Activated CD8-positive, alpha-beta memory T cell treated with anti-CD3 and anti-CD28 coated beads, Interleukin-2, amount 10 ng/mL, durations not matched to agents 7 days and 5 days (primary cell): Measurements from ENCODE around the gene USP2. TPM values are rescaled to one million over a fixed set of nuclear protein-coding genes. Genes with fewer than 3 reads are reported as not detected.

Experiments
- ATAC-seq: fragments of 150-1000 bp; cut with Tn5 transposase; one replicate; pipeline ENCODE4 v1.10.0; 2021; ENCODE audit warnings: moderate library complexity
- CTCF ChIA-PET: fragments of 350-600 bp; sonication (Branson Sonifier 250); formaldehyde crosslinking; loops from one replicate; lab custom pipeline; 2021; ENCODE audit warnings: antibody characterized with exemption; lab: Charles Lee
- DNase-seq: peaks from one replicate; pipeline ENCODE4 v3.0.0-alpha.2; 2020
- H3K27ac Mint-ChIP-seq: one replicate; pipeline ENCODE4 v1.8.0; 2021; ENCODE audit warnings: mild to moderate bottlenecking, mixed read lengths
- H3K27me3 Mint-ChIP-seq: one replicate; pipeline ENCODE4 v1.8.0; 2021; ENCODE audit warnings: mixed read lengths
- H3K36me3 Mint-ChIP-seq: one replicate; pipeline ENCODE4 v1.8.0; 2021; ENCODE audit warnings: mild to moderate bottlenecking, mixed read lengths
- H3K4me1 Mint-ChIP-seq: one replicate; pipeline ENCODE4 v1.8.0; 2021; ENCODE audit warnings: mixed read lengths
- H3K4me3 Mint-ChIP-seq: one replicate; pipeline ENCODE4 v1.8.0; 2021; ENCODE audit warnings: mild to moderate bottlenecking, moderate library complexity, mixed read lengths
- H3K9me3 Mint-ChIP-seq: one replicate; pipeline ENCODE4 v1.8.0; 2022; ENCODE audit warnings: low read depth, mixed read lengths
- total RNA-seq, 2 experiments: library from RNA; stranded (reverse); gene quantifications; one replicate each; pipeline ENCODE4 v1.2.3, GENCODE V29; 2021

USP2 gene
- total RNA-seq, 2 experiments from 2014 or later = 0.28 to 0.76 TPM

DNA sequence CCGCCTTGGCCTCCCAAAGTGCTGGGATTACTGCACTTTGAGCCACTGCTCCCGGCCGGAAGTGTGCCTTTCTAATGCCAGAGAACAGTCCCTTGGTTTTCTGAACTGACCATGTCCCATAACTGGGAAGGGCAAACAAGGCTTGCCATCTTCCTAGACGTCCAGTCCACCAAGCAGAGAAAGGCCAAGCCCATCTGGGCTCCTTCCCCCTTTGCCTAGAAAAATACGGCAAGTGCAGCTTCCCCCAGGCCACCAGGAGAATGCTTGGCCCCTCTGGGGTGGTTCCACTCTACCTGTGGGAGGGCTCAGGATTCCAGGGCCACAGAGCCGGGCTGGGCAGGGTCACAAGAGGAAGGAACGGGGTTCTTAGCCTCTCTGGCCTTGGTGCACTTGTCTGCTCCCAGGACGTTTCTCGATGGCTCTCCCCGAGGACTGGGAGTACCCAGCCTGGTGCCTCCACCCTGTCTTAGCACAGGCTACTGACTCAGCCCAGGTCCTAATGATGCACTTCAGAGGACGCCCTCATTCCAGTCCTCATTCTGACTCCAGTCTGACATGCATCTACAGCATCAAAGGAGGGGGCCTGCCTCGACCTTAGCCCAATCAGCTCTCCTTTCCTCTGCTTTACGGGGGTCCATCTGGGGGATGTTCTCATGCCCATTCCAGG is 1.2 kb downstream of the USP2 start:
- Mint-ChIP-seq H3K4me1 (peaks cover 9% of the 10 kb centered on the region), H3K4me3 (no peak overlapping the region), H3K36me3 (no peaks in the 10 kb centered on the region), H3K9me3 (no peaks in the 10 kb centered on the region), H3K27me3 (peaks cover 7% of the 10 kb centered on the region), H3K27ac (no peak overlapping the region)
- CTCF ChIA-PET = interaction anchor here (0.7 to 18.1 kb wide), 9 partner anchors 10 to 220 kb away, joined by 3 to 318 read pairs (median 13); partner anchors contain the start of gene C1QTNF5
- DNase-seq = no peak
- ATAC-seq = no peak

DNA sequence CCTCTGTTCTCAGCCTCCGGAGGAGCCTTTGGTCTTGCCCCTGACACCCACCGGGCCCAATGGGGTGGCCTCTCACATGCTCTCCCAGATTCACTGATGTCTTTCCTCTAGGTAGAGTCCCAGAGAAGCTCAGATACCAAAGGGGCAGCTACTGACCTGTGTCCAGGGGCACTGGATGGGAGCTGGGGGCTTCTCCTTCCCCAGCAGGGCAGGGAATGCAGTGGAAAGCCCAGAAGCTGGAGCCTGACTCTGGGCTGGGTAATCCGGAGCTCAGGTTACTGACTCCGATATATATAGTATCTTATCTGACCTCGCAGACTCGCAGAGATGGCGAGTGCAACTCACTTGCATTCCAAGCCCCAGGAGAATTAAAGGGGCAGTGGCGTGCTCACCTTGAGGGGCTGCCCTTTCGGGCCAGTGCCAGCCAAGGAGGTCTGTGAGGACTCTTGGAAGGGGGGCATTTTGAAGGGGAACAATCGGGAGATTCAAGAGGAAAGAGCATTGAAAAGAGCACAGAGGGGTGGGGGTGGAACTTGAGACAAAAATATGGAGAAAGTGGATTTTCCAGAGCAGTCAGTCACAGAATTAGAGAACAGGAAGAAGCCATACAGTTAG is 2.5 kb downstream of the USP2 start:
- Mint-ChIP-seq H3K27ac (no peak overlapping the region), H3K27me3 (peaks cover 7% of the 10 kb centered on the region), H3K4me3 (no peak overlapping the region), H3K4me1 (peaks cover 12% of the 10 kb centered on the region), H3K36me3 (no peaks in the 10 kb centered on the region), H3K9me3 (no peaks in the 10 kb centered on the region)
- no peak for ATAC-seq
- no peak for DNase-seq
- CTCF ChIA-PET = interaction anchor here (1.0 to 18.1 kb wide), 5 partner anchors 9 to 95 kb away, joined by 3 to 318 read pairs (median 32); partner anchors contain the start of gene C1QTNF5

DNA sequence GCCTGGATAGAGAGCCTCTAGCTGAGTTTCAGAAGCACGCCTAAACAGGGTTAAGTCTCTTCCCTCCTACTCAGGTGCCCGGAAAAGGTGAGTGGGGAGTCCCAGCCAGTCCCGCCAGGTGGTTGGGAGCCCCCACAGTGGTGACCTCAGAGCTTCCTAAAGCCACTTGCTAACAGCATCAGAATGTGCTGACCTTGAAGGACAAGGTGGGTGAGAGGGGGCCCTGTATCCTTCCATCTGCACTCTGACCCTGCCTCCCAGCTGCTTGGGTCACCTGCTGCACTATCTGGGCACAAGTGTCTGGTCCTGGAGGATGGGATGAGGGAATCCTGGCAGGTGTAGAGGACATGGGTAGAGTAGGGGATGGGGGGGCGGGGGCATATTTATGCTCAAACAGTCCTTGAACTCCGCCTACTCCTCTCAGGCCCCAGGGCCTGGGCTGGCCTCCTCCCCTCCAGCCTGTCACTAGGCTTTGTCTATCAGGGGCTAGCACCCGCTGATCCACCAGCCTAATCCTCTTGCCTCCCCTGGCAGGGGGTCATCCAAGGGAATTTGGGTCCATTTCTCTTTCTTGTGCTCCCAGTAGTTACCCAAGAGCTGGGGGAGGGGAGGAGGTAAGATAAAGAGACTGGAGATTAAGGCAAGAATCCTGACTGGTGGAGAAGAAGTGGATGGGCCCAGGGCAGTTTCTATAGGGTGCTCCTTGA is 3.4 kb downstream of the USP2 start:
- Mint-ChIP-seq H3K9me3 (no peaks in the 10 kb centered on the region), H3K4me3 (no peak overlapping the region), H3K4me1 (peaks cover 20% of the 10 kb centered on the region), H3K36me3 (no peaks in the 10 kb centered on the region), H3K27me3 (peaks cover 7% of the 10 kb centered on the region), H3K27ac (no peak overlapping the region)
- CTCF ChIA-PET = interaction anchor here (0.7 to 18.1 kb wide), 5 partner anchors 9 to 96 kb away, joined by 4 to 318 read pairs (median 32); partner anchors contain the start of gene C1QTNF5
- ATAC-seq = no peak
- DNase-seq = no peak

DNA sequence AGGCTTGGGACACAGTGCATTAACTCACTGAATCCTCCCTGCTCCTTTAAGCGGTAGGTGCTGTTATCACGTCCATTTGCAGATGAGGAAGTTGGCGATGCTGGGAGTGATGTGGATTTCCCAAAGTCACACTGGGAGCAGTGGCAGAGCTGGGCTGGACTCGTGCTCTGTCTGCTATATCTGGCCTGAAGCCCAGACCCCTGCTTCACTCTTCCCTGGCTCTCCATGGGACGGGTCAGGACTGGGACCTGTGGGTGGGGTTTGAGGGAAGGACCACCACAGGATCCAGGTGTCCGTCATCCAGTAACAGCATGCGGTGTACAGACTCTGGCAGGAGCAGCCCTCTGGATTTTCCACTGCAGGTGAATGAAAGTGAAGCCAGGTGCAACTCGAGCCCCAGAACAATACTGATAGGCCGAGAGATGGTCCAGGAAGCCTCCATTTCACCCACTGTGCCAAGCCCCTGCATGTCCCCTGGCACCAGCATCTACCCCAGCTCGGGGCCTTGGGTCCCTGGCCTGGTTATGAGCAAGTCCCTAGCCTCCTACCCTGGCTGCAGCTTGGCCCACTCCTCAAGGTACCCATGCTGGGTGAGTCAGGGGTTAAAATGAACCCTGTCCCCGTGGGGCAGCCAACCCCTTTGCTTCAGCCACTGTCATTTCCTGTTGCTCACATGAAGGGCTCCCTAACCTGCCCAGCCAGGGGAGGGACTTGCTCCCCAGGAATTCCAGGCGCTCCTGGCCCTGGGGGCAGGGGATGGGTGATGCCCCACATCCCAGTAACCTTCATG is 4.2 kb downstream of the USP2 start:
- no peak for ATAC-seq
- CTCF ChIA-PET = interaction anchor here (1.0 to 18.1 kb wide), 5 partner anchors 10 to 97 kb away, joined by 4 to 318 read pairs (median 6); partner anchors contain the start of gene C1QTNF5
- H3K4me1 Mint-ChIP-seq = peaks cover 23% of the 10 kb centered on the region
- no peak overlapping the region for H3K27ac Mint-ChIP-seq
- H3K36me3 Mint-ChIP-seq = no peaks in the 10 kb centered on the region
- H3K4me3 Mint-ChIP-seq = no peak overlapping the region
- H3K27me3 Mint-ChIP-seq = peaks cover 7% of the 10 kb centered on the region
- DNase-seq = no peak
- no peaks in the 10 kb centered on the region for H3K9me3 Mint-ChIP-seq

DNA sequence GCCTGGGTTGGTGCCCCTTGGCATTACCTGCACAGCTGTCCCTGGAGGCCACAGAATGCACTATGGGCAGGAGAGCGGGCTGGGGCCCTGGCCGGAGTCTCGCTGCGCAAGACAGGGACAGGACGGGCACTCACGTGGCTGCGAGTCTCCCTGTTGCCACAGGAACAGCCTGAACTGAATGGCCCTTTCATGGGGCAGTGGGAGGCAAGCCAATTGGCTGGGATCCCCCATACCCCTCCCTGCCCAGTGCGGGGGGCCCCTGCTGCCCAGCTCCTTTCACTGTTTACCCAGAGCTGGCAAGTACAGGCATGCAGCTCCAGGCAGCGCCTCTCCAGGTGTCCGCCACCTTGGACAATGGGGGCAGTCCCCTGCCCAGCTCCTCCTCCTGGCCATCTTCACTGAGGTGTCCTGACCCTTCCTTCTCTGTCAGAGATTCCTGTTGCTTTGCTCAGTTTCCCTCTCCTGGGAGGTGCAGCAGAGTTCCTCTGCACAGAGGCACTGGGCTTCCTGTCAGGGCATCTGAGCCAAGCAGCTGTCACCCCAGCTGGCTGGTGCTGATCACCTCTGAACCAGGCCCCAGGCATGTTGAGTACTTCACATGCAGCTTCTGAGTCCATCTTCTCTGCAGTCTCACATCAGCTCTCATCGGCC is 5.2 kb downstream of the USP2 start:
- ATAC-seq (no peak), DNase-seq (no peak)
- no peaks in the 10 kb centered on the region for H3K36me3 Mint-ChIP-seq
- H3K27ac Mint-ChIP-seq = no peak overlapping the region
- CTCF ChIA-PET = interaction anchor here (1.0 to 18.1 kb wide), 6 partner anchors 11 to 98 kb away, joined by 3 to 318 read pairs (median 6); partner anchors contain the start of gene C1QTNF5
- peaks cover 22% of the 10 kb centered on the region for H3K4me1 Mint-ChIP-seq
- no peak overlapping the region for H3K4me3 Mint-ChIP-seq
- peaks cover 7% of the 10 kb centered on the region for H3K27me3 Mint-ChIP-seq
- no peaks in the 10 kb centered on the region for H3K9me3 Mint-ChIP-seq

DNA sequence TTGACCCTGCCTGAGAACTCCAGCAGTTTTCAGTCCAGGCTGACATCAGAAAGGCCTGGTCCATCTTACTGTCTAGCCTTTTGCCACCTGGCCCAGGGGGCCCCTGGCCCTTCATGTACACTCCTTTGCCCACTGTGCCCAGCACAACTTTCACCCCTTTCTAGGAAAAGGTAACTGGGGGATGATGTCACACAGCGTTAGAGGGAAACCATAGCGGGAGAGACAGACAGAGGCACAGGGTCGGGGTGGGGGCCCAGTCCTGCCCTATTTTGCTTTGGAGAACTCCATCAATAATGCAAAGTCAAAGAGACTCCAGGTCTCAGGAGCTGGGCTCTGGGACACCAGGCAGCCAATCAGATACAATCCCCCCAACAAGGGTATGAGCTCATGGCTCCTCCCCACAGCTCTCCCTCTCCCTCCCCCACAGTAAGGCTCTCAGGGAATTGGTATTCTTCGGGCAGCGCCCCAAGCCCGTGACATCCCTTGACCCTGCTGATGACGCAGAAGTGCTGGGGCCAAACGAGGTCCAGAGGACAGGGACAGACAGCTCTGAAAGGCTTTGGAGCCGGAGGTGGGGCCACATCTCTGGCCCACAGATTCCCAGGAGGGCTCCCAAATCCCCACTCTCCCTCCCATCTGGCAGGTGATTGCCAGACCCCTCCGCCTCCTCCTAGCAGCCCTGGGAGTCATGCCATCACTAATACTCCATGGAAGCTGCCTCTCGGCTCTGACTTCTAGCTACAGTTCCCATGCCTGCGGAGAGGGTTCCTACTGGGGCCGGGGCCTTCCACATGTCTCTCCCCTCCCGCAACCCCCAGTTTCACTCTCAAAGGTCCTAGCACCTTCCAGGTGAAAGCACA is 5.9 kb downstream of the USP2 start:
- H3K4me3 Mint-ChIP-seq = no peak overlapping the region
- no peak for DNase-seq
- no peaks in the 10 kb centered on the region for H3K36me3 Mint-ChIP-seq
- H3K9me3 Mint-ChIP-seq = no peaks in the 10 kb centered on the region
- no peak for ATAC-seq
- H3K4me1 Mint-ChIP-seq = peaks cover 18% of the 10 kb centered on the region
- CTCF ChIA-PET = interaction anchor here (1.0 to 18.1 kb wide), 8 partner anchors 8 to 99 kb away, joined by 3 to 318 read pairs (median 12); partner anchors contain the start of gene C1QTNF5
- H3K27me3 Mint-ChIP-seq = peaks cover 2% of the 10 kb centered on the region
- H3K27ac Mint-ChIP-seq = no peak overlapping the region

DNA sequence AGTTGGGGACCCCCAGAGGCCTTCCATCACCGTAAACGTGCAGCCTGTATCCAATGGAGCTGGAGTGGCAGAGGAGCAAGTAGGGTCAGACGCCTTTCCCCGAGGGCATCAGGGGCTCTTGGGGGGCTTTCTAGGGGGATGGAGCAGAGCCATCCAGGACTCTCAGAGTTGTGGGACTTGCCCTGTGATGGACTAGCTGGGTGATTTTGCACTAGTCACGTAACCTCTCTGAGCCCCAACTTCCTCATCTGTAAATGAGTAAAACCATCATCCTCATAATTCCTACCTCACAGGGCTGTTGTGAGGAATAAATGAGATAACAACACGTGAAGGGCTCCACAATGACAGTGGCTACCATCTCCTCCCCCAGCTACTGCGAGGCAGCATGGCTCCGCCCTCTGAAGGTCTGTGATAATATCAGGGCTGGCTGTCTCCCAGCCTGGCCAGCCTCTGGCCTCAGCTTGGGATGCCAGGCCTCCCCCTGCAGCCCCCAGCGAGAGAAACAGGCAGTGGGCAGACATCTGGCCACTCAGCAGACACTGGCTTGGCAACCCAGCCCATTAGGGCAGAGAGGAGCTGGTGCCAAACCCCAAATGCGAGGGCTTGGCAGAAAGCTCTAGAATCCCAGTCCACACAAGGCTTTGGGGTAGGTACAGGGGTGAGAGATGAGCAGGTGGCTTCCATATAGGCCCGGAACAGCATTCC is 6.7 kb downstream of the USP2 start:
- H3K36me3 Mint-ChIP-seq = no peaks in the 10 kb centered on the region
- no peak for ATAC-seq
- no peaks in the 10 kb centered on the region for H3K9me3 Mint-ChIP-seq
- no peak overlapping the region for H3K27ac Mint-ChIP-seq
- DNase-seq = no peak
- CTCF ChIA-PET = interaction anchor here (1.0 to 18.1 kb wide), 8 partner anchors 9 to 100 kb away, joined by 3 to 318 read pairs (median 12); partner anchors contain the start of gene C1QTNF5
- peaks cover 26% of the 10 kb centered on the region for H3K4me1 Mint-ChIP-seq
- no peak overlapping the region for H3K4me3 Mint-ChIP-seq
- H3K27me3 Mint-ChIP-seq = no peaks in the 10 kb centered on the region

DNA sequence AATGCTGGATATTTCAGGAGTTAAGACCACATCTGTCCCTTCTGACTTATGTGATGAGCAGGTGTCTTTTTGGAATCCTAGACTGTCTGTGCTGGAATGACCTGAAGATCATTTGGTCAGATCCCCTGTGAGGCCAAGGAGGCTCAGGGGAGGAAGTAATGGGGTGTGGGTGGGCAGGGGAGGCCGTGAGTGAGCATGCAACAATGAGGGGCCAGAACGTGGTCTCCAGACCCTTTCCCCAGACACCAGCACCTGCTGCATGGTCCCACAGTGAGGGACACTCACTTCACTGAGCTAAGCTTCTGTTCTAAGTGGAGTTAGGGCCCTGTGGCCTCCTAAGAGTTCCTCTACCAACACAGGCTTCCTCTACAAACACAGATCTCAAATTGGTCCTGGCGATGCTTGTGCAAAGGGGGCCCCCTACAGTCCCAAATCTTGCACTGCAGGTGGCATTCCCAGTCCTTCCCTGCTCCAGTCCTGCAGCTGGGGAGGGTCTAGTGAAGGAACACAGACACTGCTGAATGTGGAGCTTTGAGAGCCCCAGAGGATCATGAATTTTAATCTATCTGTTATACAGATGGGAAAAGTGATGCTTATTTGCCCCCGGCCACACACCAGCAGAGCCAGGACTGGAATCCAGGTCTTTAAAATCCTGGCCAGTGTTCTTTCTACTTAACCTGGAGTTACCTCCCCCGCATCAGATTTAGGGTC is 7.4 kb downstream of the USP2 start:
- peak; percentile 66 for ATAC-seq

DNA sequence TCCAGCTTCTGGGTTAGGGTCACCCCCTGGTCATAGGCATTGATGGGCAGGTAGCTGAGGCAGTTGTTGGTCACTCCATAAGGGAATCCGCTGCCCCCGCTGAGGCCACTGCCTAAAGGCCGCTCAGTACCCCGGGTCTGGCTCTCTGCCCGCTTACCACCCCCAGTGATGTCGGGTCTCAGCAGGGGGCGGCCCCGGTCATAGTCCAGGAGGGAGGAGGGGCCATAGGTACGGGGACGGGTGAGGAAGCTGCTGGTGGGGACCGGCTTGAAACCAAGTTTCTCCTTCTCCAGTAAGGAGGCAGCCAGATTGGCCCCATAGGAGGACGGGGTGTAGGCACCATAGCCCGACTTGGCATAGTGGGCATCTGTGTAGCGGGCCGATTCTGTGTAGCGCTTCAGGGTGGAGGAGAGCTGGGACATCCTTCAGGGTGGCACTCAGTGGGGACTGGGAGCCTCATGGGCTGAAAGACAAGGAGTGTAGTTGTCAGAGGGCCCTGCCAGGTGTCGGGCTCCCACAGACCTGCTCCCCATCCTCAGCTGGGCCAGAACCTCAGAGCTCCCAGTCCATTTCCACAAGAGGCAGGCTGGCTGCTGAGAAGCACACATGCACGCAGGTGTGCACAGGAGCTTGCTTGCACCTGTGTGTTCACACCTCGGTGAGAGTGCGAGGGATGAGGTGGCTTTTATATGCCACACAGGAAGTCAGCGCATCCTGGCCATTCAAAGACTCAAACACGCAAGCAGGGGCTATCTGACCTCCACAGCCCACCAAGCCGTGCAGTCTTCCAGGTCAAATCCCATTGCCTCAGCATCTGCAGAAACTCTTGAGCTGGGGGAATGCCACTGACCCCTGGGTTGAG is 8.2 kb downstream of the USP2 start:
- DNase-seq (no peak), ATAC-seq (no peak)
- Mint-ChIP-seq H3K4me3 (no peak overlapping the region), H3K4me1 (peaks cover 27% of the 10 kb centered on the region), H3K27ac (peak overlapping the region; percentile 62), H3K36me3 (no peaks in the 10 kb centered on the region), H3K27me3 (peaks cover 6% of the 10 kb centered on the region), H3K9me3 (no peaks in the 10 kb centered on the region)
- CTCF ChIA-PET = interaction anchor here (0.7 to 18.1 kb wide), 11 partner anchors 8 to 101 kb away, joined by 3 to 318 read pairs (median 7); partner anchors contain the start of genes C1QTNF5 and USP2

More for the DNA sequence above, 7.4 kb downstream of the USP2 start:
- no peaks in the 10 kb centered on the region for H3K36me3 Mint-ChIP-seq
- H3K4me3 Mint-ChIP-seq = no peak overlapping the region
- no peak for DNase-seq
- H3K27ac Mint-ChIP-seq = peak overlapping the region; percentile 62
- CTCF ChIA-PET = interaction anchor here (0.7 to 18.1 kb wide), 9 partner anchors 7 to 101 kb away, joined by 3 to 318 read pairs (median 11); partner anchors contain the start of genes C1QTNF5 and USP2
- H3K4me1 Mint-ChIP-seq = peaks cover 27% of the 10 kb centered on the region
- H3K27me3 Mint-ChIP-seq = peaks cover 4% of the 10 kb centered on the region
- H3K9me3 Mint-ChIP-seq = no peaks in the 10 kb centered on the region
